HG02973 (cell line): ENCODE measurements around the gene MRPL54.

Experiments used
- ATAC-seq: cut with Tn5 transposase; IDR thresholded peaks from one replicate; pipeline ENCODE4 v1.9.1; 2021; ENCODE audit warnings: moderate library complexity; ENCODE audit not compliant: unreplicated experiment

The MRPL54 gene

GRCh38 chr19:3767050-3767449 is 4.6 kb downstream of the MRPL54 start:
- no peak for ATAC-seq

GRCh38 chr19:3768015-3768747 is 5.7 kb downstream of the MRPL54 start:
- no peak for ATAC-seq

- ATAC-seq, result no peak
Measured at GRCh38 chr19:3768748-3769099, 6.2 kb downstream of the MRPL54 start.

- ATAC-seq, result no peak
Measured at GRCh38 chr19:3769494-3769893, 7.0 kb downstream of the MRPL54 start.

- ATAC-seq, result no peak
Measured at GRCh38 chr19:3770136-3770999, 7.9 kb downstream of the MRPL54 start.

GRCh38 chr19:3771000-3771905 is 8.8 kb downstream of the MRPL54 start:
- ATAC-seq, result no peak

GRCh38 chr19:3771906-3772455 is 9.5 kb downstream of the MRPL54 start, which contains the start of gene RAX2:
RAX2 (minus strand) TSS chr19:3772228; CDS start chr19:3771742, 486 bp downstream.
- ATAC-seq, result no peak

GRCh38 chr19:3773814-3774515 is 11.5 kb downstream of the MRPL54 start:
- no peak for ATAC-seq

- no peak for ATAC-seq
Measured at GRCh38 chr19:3774621-3775373, 12.3 kb downstream of the MRPL54 start.

- no peak for ATAC-seq
Measured at GRCh38 chr19:3775374-3775711, 12.9 kb downstream of the MRPL54 start.

GRCh38 chr19:3775831-3776230 is 13.3 kb downstream of the MRPL54 start:
- ATAC-seq, result no peak

- no peak for ATAC-seq
Measured at GRCh38 chr19:3776479-3777040, 14.1 kb downstream of the MRPL54 start.

GRCh38 chr19:3778104-3778867 is 15.8 kb downstream of the MRPL54 start:
- ATAC-seq, result no peak

- ATAC-seq, result no peak
Measured at GRCh38 chr19:3778899-3779723, 16.6 kb downstream of the MRPL54 start.

- ATAC-seq, result no peak
Measured at GRCh38 chr19:3780786-3781304, 18.4 kb downstream of the MRPL54 start.

GRCh38 chr19:3781603-3782002 is 19.1 kb downstream of the MRPL54 start:
- no peak for ATAC-seq

GRCh38 chr19:3782330-3782729 is 19.8 kb downstream of the MRPL54 start:
- ATAC-seq, result no peak
